ENCODE data around the gene XCL2. TPM values are rescaled to one million over a fixed set of nuclear protein-coding genes. Genes with fewer than 3 reads are reported as not detected.
A peak's percentile ranks its signal among the peaks of the same experiment; 100 is the strongest.
"Not testable (repeated sequence)": the region's sequence is repeated elsewhere in the genome, so short reads cannot be mapped to it uniquely, and the experiment has no call there.

Gene XCL2
- total RNA-seq, 2 donors from 2014 or later: 15.7 to 51.0 TPM

DNA sequence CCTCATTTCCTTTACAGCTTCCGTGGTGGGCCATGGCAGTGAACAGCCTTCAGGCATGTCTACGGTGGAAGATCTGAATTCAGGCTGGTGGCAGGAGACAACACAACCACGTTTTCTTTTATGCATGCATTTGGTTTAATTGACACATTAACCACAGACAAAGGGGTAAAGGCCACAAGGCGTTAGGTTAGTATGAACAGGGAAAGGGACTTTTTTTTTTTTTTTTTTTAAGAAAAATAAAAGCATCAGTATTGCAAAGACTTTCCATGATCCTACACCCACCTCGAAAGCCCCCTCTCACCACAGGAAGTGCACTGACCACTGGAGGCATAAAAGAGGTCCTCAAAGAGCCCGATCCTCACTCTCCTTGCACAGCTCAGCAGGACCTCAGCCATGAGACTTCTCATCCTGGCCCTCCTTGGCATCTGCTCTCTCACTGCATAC is 32.5 kb upstream of the XCL2 start, which contains the start of gene XCL1:
TSS of gene XCL1 (plus strand) at position 361 of the 444 bp plus-strand sequence. CDS start at position 394, 33 bp downstream.
- Mint-ChIP-seq H3K4me3 (peak within 1 kb of the TSS; percentile 14 to 74), H3K4me1 (ENCODE audit: low read depth) (peaks cover 46% of the 10 kb centered on the region), H3K27ac (peak within 1 kb of the TSS; percentile 33)
- ATAC-seq (replicated peaks in 1 of 2) (peak; percentile 56 to 76), DNase-seq (peak; percentile 12 to 23)
- not testable (repeated sequence) for H3K9me3 Mint-ChIP-seq; H3K36me3 Mint-ChIP-seq (ENCODE audit: insufficient read depth in 2 of 2); H3K27me3 Mint-ChIP-seq (ENCODE audit: low read depth)

DNA sequence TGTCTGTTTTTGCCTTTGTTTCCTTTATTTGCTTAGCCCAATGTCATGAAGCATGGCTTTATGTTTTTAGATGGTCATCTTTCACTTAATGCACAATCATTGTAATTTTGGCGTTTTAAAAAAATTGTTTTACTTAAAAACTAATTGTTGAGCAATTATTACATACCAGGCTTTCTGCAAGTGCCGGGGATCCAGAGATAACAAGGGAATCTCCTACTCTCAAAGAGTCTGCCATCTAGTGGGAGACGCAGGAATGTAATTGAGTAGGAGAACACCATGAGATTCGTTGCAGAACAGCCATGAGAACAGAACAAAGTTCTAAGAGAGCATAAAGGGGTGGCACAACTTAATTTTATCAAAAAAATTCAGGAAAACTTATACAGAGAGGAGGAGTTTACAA is 30.4 kb upstream of the XCL2 start:
- DNase-seq: peak in 1 of 2 donors; percentile 10
- not testable (repeated sequence) for ATAC-seq (replicated peaks in 1 of 2); H3K27me3 Mint-ChIP-seq (ENCODE audit: low read depth); H3K27ac Mint-ChIP-seq; H3K9me3 Mint-ChIP-seq; H3K36me3 Mint-ChIP-seq (ENCODE audit: insufficient read depth in 2 of 2); H3K4me3 Mint-ChIP-seq
- H3K4me1 Mint-ChIP-seq (ENCODE audit: low read depth): peaks cover 37% of the 10 kb centered on the region

- ATAC-seq (replicated peaks in 1 of 2) (peak; percentile 36 to 50), DNase-seq (no peak)
- no peak overlapping the region for H3K27ac Mint-ChIP-seq
- H3K27me3 Mint-ChIP-seq (ENCODE audit: low read depth): peaks cover 5% of the 10 kb centered on the region
- no peaks in the 10 kb centered on the region for H3K36me3 Mint-ChIP-seq (ENCODE audit: insufficient read depth in 2 of 2)
- H3K9me3 Mint-ChIP-seq: no peaks in the 10 kb centered on the region
- H3K4me1 Mint-ChIP-seq (ENCODE audit: low read depth): peaks cover 33% of the 10 kb centered on the region
- H3K4me3 Mint-ChIP-seq: no peak overlapping the region
Measured at GRCh38 chr1:168572633-168573032, 28.8 kb upstream of the XCL2 start.

GRCh38 chr1:168570652-168571051 is 26.9 kb upstream of the XCL2 start:
- H3K4me3 Mint-ChIP-seq: no peak overlapping the region
- no peak overlapping the region for H3K27ac Mint-ChIP-seq
- H3K9me3 Mint-ChIP-seq: no peaks in the 10 kb centered on the region
- ATAC-seq (replicated peaks in 1 of 2): no peak
- no peaks in the 10 kb centered on the region for H3K36me3 Mint-ChIP-seq (ENCODE audit: insufficient read depth in 2 of 2)
- H3K27me3 Mint-ChIP-seq (ENCODE audit: low read depth): peaks cover 5% of the 10 kb centered on the region
- DNase-seq: no peak
- peaks cover 27% of the 10 kb centered on the region for H3K4me1 Mint-ChIP-seq (ENCODE audit: low read depth)

DNA sequence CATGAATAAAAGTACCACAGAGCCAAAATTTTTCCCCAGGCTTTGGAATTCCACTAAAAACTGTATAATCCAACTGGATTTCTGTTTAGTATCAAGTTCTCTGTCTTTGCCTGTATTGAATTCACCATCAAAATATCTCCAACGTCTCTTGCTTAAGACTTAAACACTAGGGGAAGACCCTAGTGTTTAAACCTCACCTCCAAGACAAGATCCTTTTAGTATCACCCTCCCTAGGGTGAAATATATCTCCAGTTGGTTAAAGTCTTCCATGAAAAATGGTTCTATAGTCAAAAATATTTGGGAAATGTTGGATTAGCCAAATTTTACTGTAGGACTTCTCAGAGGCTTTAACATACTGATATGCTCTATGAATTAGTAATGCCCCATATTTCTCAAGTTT is 24.5 kb upstream of the XCL2 start:
- no peak overlapping the region for H3K27ac Mint-ChIP-seq
- ATAC-seq (replicated peaks in 1 of 2) (no peak), DNase-seq (no peak)
- H3K27me3 Mint-ChIP-seq (ENCODE audit: low read depth): no peaks in the 10 kb centered on the region
- no peak overlapping the region for H3K4me3 Mint-ChIP-seq
- no peaks in the 10 kb centered on the region for H3K9me3 Mint-ChIP-seq
- H3K36me3 Mint-ChIP-seq (ENCODE audit: insufficient read depth in 2 of 2): no peaks in the 10 kb centered on the region
- peaks cover 12% of the 10 kb centered on the region for H3K4me1 Mint-ChIP-seq (ENCODE audit: low read depth)

DNA sequence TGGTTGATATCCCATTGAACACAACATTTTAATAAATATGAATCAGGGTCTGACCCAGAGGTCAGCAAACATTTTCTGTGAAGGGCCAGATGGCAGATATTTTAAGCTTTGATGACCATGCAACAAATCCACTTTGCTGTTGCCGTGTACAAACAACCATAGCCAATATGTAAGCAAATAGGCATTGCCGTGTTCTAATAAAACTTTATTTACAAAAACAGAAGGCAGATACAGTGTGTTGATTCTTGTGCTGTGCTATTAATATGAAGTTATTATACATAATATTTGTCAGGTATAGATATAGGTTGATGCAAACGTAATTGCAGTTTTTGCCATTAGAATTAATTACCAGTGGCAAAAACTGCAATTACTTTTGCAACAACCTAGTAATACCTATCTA is 23.8 kb upstream of the XCL2 start:
- H3K27ac Mint-ChIP-seq: no peak overlapping the region
- H3K4me1 Mint-ChIP-seq (ENCODE audit: low read depth): peaks cover 7% of the 10 kb centered on the region
- H3K36me3 Mint-ChIP-seq (ENCODE audit: insufficient read depth in 2 of 2): no peaks in the 10 kb centered on the region
- ATAC-seq (replicated peaks in 1 of 2): no peak
- no peaks in the 10 kb centered on the region for H3K9me3 Mint-ChIP-seq
- H3K4me3 Mint-ChIP-seq: no peak overlapping the region
- H3K27me3 Mint-ChIP-seq (ENCODE audit: low read depth): no peaks in the 10 kb centered on the region
- DNase-seq: no peak

GRCh38 chr1:168567007-168567406 is 23.2 kb upstream of the XCL2 start:
- peaks cover 2% of the 10 kb centered on the region for H3K4me1 Mint-ChIP-seq (ENCODE audit: low read depth)
- H3K4me3 Mint-ChIP-seq: no peak overlapping the region
- H3K9me3 Mint-ChIP-seq: no peaks in the 10 kb centered on the region
- H3K36me3 Mint-ChIP-seq (ENCODE audit: insufficient read depth in 2 of 2): no peaks in the 10 kb centered on the region
- DNase-seq (no peak), ATAC-seq (replicated peaks in 1 of 2) (no peak)
- no peaks in the 10 kb centered on the region for H3K27me3 Mint-ChIP-seq (ENCODE audit: low read depth)
- no peak overlapping the region for H3K27ac Mint-ChIP-seq

DNA sequence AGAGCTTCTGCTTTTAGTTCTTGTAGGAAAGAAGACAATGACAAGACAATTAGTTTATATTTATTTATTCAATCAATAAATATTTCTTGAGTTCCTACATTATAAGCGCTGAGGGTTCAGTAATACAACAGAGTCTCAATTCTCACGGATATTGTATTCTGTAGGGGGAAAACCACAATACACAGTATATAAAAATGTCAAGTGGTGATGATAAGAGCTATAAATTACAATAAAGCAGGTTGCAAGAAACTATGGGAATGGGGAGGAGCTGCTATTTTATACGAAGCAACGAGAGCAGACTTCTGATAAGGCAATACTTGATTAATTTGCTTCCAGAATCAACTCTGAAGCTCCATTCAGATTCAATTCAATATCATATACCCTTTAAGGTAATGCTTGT is 22.0 kb upstream of the XCL2 start:
- Mint-ChIP-seq H3K36me3 (ENCODE audit: insufficient read depth in 2 of 2) (no peaks in the 10 kb centered on the region), H3K27ac (no peak overlapping the region), H3K9me3 (no peaks in the 10 kb centered on the region), H3K4me1 (ENCODE audit: low read depth) (no peaks in the 10 kb centered on the region), H3K4me3 (no peak overlapping the region), H3K27me3 (ENCODE audit: low read depth) (no peaks in the 10 kb centered on the region)
- ATAC-seq (replicated peaks in 1 of 2) (no peak), DNase-seq (no peak)

- Mint-ChIP-seq H3K27me3 (ENCODE audit: low read depth) (no peaks in the 10 kb centered on the region), H3K9me3 (no peaks in the 10 kb centered on the region), H3K4me1 (ENCODE audit: low read depth) (peaks cover 11% of the 10 kb centered on the region), H3K27ac (no peak overlapping the region), H3K4me3 (no peak overlapping the region), H3K36me3 (ENCODE audit: insufficient read depth in 2 of 2) (no peaks in the 10 kb centered on the region)
- no peak for ATAC-seq (replicated peaks in 1 of 2)
- DNase-seq: no peak
Measured at GRCh38 chr1:168561989-168562388, 18.2 kb upstream of the XCL2 start.

- no peak for DNase-seq
- H3K27me3 Mint-ChIP-seq (ENCODE audit: low read depth): no peaks in the 10 kb centered on the region
- H3K36me3 Mint-ChIP-seq (ENCODE audit: insufficient read depth in 2 of 2): no peaks in the 10 kb centered on the region
- ATAC-seq (replicated peaks in 1 of 2): no peak
- H3K4me1 Mint-ChIP-seq (ENCODE audit: low read depth): peaks cover 26% of the 10 kb centered on the region
- H3K27ac Mint-ChIP-seq: no peak overlapping the region
- no peak overlapping the region for H3K4me3 Mint-ChIP-seq
- H3K9me3 Mint-ChIP-seq: no peaks in the 10 kb centered on the region
Measured at GRCh38 chr1:168560370-168560769, 16.6 kb upstream of the XCL2 start.

GRCh38 chr1:168556647-168557046 is 12.8 kb upstream of the XCL2 start:
- DNase-seq (no peak), ATAC-seq (replicated peaks in 1 of 2) (no peak)
- Mint-ChIP-seq H3K9me3 (no peaks in the 10 kb centered on the region), H3K27ac (no peak overlapping the region), H3K4me1 (ENCODE audit: low read depth) (peaks cover 43% of the 10 kb centered on the region), H3K36me3 (ENCODE audit: insufficient read depth in 2 of 2) (no peaks in the 10 kb centered on the region), H3K27me3 (ENCODE audit: low read depth) (no peaks in the 10 kb centered on the region), H3K4me3 (no peak overlapping the region)

DNA sequence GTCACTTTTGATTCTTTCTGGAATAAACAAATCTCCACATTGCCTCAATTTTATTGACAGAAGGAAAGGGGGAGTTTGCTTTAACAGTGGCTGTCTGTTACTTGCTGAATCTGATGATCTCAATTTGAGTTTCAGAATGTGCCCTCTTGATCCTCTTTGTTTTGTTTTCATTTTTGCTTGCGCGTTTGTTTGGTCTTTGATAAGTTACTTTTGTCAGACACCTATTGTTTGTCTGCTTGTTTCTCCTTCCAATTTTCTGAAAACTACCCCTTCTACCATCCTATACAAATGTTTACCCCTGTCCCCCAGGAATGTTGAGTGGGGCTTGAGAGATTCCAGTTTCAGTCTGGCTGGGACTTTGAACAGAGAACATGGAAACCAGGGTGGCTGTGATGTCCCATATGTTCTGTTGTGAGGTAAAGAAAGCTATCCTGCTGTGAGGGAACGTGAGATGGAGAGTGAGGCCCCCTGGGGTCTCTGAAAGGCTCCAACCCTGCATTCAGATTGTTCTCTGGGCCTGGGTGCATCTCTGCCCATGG is 11.8 kb upstream of the XCL2 start:
- peaks cover 0 to 3% of the 10 kb centered on the region in 2 donors for H3K9me3 Mint-ChIP-seq
- ATAC-seq (replicated peaks in 1 of 2) (no peak), DNase-seq (no peak)
- no peak overlapping the region for H3K27ac Mint-ChIP-seq
- no peaks in the 10 kb centered on the region for H3K36me3 Mint-ChIP-seq (ENCODE audit: insufficient read depth in 2 of 2)
- H3K4me1 Mint-ChIP-seq (ENCODE audit: low read depth): peaks cover 43% of the 10 kb centered on the region
- peak overlapping the region; percentile 20 to 37 for H3K4me3 Mint-ChIP-seq
- no peaks in the 10 kb centered on the region for H3K27me3 Mint-ChIP-seq (ENCODE audit: low read depth)

GRCh38 chr1:168554603-168555483 is 11.0 kb upstream of the XCL2 start:
- Mint-ChIP-seq H3K27me3 (ENCODE audit: low read depth) (no peaks in the 10 kb centered on the region), H3K36me3 (ENCODE audit: insufficient read depth in 2 of 2) (no peaks in the 10 kb centered on the region), H3K4me1 (ENCODE audit: low read depth) (peaks cover 43% of the 10 kb centered on the region), H3K4me3 (peak overlapping the region; percentile 16 to 59), H3K27ac (peak overlapping the region; percentile 15), H3K9me3 (peaks cover 0 to 3% of the 10 kb centered on the region in 2 donors)
- ATAC-seq (replicated peaks in 1 of 2) (no peak), DNase-seq (no peak)
